Panc1 (cell line): ENCODE results near the gene RNF220. TPM values are rescaled to one million over a fixed set of nuclear protein-coding genes. Genes with fewer than 3 reads are reported as not detected.

Experiments used
- ATAC-seq: fragments of 200-7000 bp; cut with Tn5 transposase; 2 replicates; pipeline ENCODE4 v1.9.1; 2020; ENCODE audit warnings: mild to moderate bottlenecking, moderate library complexity
- BruUV-seq: library from RNA; stranded (reverse); fragments of 400-500 nt; replicated peaks from 2 replicates; lab custom pipeline; 2021; lab: Mats Ljungman, UMichigan
- CTCF ChIA-PET: fragments of 300-600 bp; sonication (Branson Sonifier 250); formaldehyde crosslinking; loops from one replicate; lab custom pipeline; 2022; ENCODE audit warnings: antibody characterized with exemption; lab: Charles Lee
- POLR2A ChIA-PET: fragments of 300-600 bp; sonication (Branson Sonifier 250); formaldehyde crosslinking; loops from one replicate; lab custom pipeline; 2022; ENCODE audit warnings: antibody characterized with exemption; lab: Charles Lee
- DNase-seq: peaks from one replicate; pipeline ENCODE4 v3.0.0-alpha.2; 2010; ENCODE audit warnings: low read depth, low spot score
- H3K27ac ChIP-seq: 2 replicates; pipeline ENCODE4 v1.5.1; 2011; ENCODE audit warnings: mild to moderate bottlenecking, low read length, inconsistent platforms
- H3K27me3 ChIP-seq: fragments of 200-500 bp; sonication (Bioruptor generic); 2 replicates; pipeline ENCODE4 v1.6.0; 2014; ENCODE audit warnings: low read length, inconsistent platforms; ENCODE audit not compliant: control insufficient read depth, insufficient read depth
- H3K36me3 ChIP-seq: fragments of 200-500 bp; sonication (Bioruptor generic); 2 replicates; pipeline ENCODE4 v1.5.1; 2014; ENCODE audit warnings: inconsistent platforms, mild to moderate bottlenecking, low read length, moderate library complexity; ENCODE audit not compliant: control insufficient read depth, insufficient read depth
- H3K4me1 ChIP-seq: 2 replicates; pipeline ENCODE4 v1.5.1; 2011; ENCODE audit warnings: inconsistent platforms, mild to moderate bottlenecking, low read length, moderate library complexity; ENCODE audit not compliant: control insufficient read depth, insufficient read depth
- H3K4me3 ChIP-seq, 2 experiments: 2 replicates each; pipeline ENCODE4 v1.5.1; 2011 to 2012; ENCODE audit warnings: low read depth in 2 of 2, low read length in 2 of 2, mild to moderate bottlenecking in 2 of 2, inconsistent platforms in 1 of 2, moderate library complexity in 1 of 2
- H3K9me3 ChIP-seq: fragments of 200-500 bp; sonication (Bioruptor generic); 2 replicates; pipeline ENCODE4 v1.5.1; 2014; ENCODE audit warnings: low read depth, mild to moderate bottlenecking, inconsistent platforms, low read length, moderate library complexity; ENCODE audit not compliant: control insufficient read depth, insufficient read depth
- CTCF ChIP-seq: fragments of 450-650 bp; IDR thresholded peaks from 2 replicates; pipeline ENCODE4 v1.5.1; 2017; ENCODE audit warnings: mild to moderate bottlenecking
- POLR2AphosphoS5 ChIP-seq: IDR thresholded peaks from 2 replicates; pipeline ENCODE4 v1.6.1; 2012; ENCODE audit warnings: mild to moderate bottlenecking, low read depth, low read length, moderate library complexity
- REST ChIP-seq, 2 experiments: IDR thresholded peaks; 2 replicates each; pipeline ENCODE4 v1.6.1; 2011 to 2012; ENCODE audit warnings: low read depth in 2 of 2, control low read depth in 1 of 2, low read length in 1 of 2, mild to moderate bottlenecking in 1 of 2, moderate library complexity in 1 of 2; ENCODE audit not compliant: insufficient read depth in 1 of 2
- SIN3A ChIP-seq: IDR thresholded peaks from 2 replicates; pipeline ENCODE4 v1.6.1; 2012; ENCODE audit warnings: low read depth, mild to moderate bottlenecking, low read length, moderate library complexity, borderline replicate concordance; ENCODE audit not compliant: insufficient read depth
- TCF7L2 ChIP-seq: IDR thresholded peaks from 2 replicates; pipeline ENCODE4 v1.6.1; 2011; ENCODE audit warnings: mild to moderate bottlenecking, low read depth, low read length, inconsistent platforms
- in situ Hi-C: cut with HindIII; loops from 2 replicates; pipeline ENCODE4 v1.10.0; 2016; ENCODE audit warnings: low sequenced_read_pairs, low pct_unique_long_range_greater_than_20kb
- intact Hi-C: fragments of 100-400 bp; cut with micrococcal nuclease; formaldehyde crosslinking; loops from one replicate; pipeline ENCODE4 v1.10.0; 2022; ENCODE audit not compliant: unreplicated experiment
- total RNA-seq: library from RNA; stranded (reverse); gene quantifications from one replicate; pipeline ENCODE4 v1.2.1, GENCODE V29; 2021; ENCODE audit not compliant: unreplicated experiment

Gene RNF220
- total RNA-seq, 1 experiment from 2014 or later: 64.9 TPM

GRCh38 chr1:44408632-44409602 is 3.9 kb downstream of the RNF220 start:
- Histone ChIP-seq H3K4me3 (no peak overlapping the region), H3K27ac (no peak overlapping the region), H3K36me3 (0 out of 2 replicates have a peak, but pooled peaks cover 2% of the 10 kb centered on the region), H3K27me3 (no peaks in the 10 kb centered on the region), H3K4me1 (peaks cover 25% of the 10 kb centered on the region), H3K9me3 (no peaks in the 10 kb centered on the region)
- TF ChIP-seq SIN3A (no peak), TCF7L2 (no peak), REST (IDR thresholded peaks at IDR 0.05; ENCODE audit: insufficient read depth in 1 of 2, low read depth in 2 of 2, low read length in 1 of 2) (no peak), POLR2AphosphoS5 (no peak), CTCF (no peak)
- ChIA-PET CTCF (interaction anchor here (0.5 kb wide), 1 partner anchor 64 kb away, joined by 4 read pairs; no protein-coding TSS in a partner anchor), POLR2A (no interaction called here)
- BruUV-seq: no TSS peak
- no peak for DNase-seq
- intact Hi-C loops: no loop called here
- in situ Hi-C loops: no loop called here
- ATAC-seq: no peak

GRCh38 chr1:44409757-44410156 is 4.7 kb downstream of the RNF220 start:
- DNase-seq (no peak), ATAC-seq (no peak)
- no peak overlapping the region for H3K27ac ChIP-seq
- intact Hi-C loops: no loop called here
- H3K27me3 ChIP-seq: no peaks in the 10 kb centered on the region
- H3K9me3 ChIP-seq: no peaks in the 10 kb centered on the region
- H3K4me3 ChIP-seq: no peak overlapping the region
- CTCF ChIA-PET: no interaction called here
- peaks cover 20% of the 10 kb centered on the region for H3K4me1 ChIP-seq
- in situ Hi-C loops: no loop called here
- H3K36me3 ChIP-seq: peaks cover 2% of the 10 kb centered on the region; the same call in 1 of the 2 replicates
- no peak for TF ChIP-seq REST (IDR thresholded peaks at IDR 0.05; ENCODE audit: insufficient read depth in 1 of 2, low read depth in 2 of 2, low read length in 1 of 2)
- no peak for TF ChIP-seq TCF7L2
- no peak for TF ChIP-seq POLR2AphosphoS5
- TF ChIP-seq SIN3A: no peak
- TF ChIP-seq CTCF: no peak
- no TSS peak for BruUV-seq
- POLR2A ChIA-PET: no interaction called here
